Measurements from ENCODE around the gene RAB13. TPM values are rescaled to one million over a fixed set of nuclear protein-coding genes. Genes with fewer than 3 reads are reported as not detected.

RAB13 gene
- total and polyA plus RNA-seq, 2 of the 13 experiments (the other 11 are each of a cell fraction or from before 2014, with no cell fraction given): 15.9 to 24.7 TPM

DNA sequence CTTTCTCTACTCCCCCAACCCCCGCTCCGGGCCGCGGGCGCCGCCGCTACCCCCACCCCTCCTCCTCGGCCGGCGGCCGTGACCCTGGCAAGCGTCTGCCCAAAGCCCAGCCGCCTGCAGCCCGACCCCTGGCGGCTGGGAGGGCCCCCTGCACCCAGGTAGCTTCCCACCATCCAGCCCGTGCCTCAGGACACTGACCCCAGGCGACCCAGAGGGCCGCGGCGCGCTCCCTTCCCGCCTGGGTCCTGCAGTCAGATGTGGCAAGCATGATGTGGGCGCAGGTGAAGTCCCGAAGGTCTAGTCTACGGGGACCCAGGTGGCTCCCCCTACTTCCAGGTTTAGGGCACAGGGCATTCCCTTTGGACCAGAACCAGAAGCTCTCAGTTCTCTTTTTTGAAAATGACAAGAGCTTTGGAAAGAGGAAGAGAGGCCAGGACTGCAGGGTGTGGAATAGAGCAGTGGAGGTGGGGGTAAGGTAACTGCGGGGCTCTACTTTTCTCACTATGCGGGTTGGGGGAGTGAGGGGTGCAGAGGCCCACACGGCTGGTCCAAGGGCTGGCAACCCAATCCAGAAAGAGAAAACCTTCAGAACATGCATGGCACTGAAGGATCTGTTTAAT is 39.4 kb downstream of the RAB13 start, which contains the start of gene DENND4B (continued):
- no peak for TF ChIP-seq ZNF850 (CRISPR knock-in tag; conservative IDR thresholded peaks at IDR 0.05)
- TF ChIP-seq BHLHE40 (IDR thresholded peaks at IDR 0.05; ENCODE audit: low read length): peak; percentile 79
- no peak for TF ChIP-seq TP53 (CRISPR knock-in tag; conservative IDR thresholded peaks at IDR 0.05)
- TF ChIP-seq, protein P1, sequence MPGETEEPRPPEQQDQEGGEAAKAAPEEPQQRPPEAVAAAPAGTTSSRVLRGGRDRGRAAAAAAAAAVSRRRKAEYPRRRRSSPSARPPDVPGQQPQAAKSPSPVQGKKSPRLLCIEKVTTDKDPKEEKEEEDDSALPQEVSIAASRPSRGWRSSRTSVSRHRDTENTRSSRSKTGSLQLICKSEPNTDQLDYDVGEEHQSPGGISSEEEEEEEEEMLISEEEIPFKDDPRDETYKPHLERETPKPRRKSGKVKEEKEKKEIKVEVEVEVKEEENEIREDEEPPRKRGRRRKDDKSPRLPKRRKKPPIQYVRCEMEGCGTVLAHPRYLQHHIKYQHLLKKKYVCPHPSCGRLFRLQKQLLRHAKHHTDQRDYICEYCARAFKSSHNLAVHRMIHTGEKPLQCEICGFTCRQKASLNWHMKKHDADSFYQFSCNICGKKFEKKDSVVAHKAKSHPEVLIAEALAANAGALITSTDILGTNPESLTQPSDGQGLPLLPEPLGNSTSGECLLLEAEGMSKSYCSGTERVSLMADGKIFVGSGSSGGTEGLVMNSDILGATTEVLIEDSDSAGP (CRISPR knock-in tag; IDR thresholded peaks at IDR 0.05; ENCODE audit: borderline replicate concordance): peak; percentile 65; the same call in 1 of the 2 replicates
- peak; percentile 49 for TF ChIP-seq FOXA3 (CRISPR knock-in tag; IDR thresholded peaks at IDR 0.05)
- no peak for TF ChIP-seq CENPX (CRISPR knock-in tag; IDR thresholded peaks at IDR 0.05)
- peak; percentile 41; the same call in 1 of the 2 replicates for TF ChIP-seq BORCS8-MEF2B (CRISPR knock-in tag; IDR thresholded peaks at IDR 0.05)
- no peak for TF ChIP-seq ZNF589 (CRISPR knock-in tag; conservative IDR thresholded peaks at IDR 0.05)
- TF ChIP-seq LCORL (IDR thresholded peaks at IDR 0.05): no peak
- TF ChIP-seq LCORL (CRISPR knock-in tag; IDR thresholded peaks at IDR 0.05): peak; percentile 77
- peak; percentile 65; the same call in 1 of the 2 replicates for TF ChIP-seq MYC (CRISPR knock-in tag; IDR thresholded peaks at IDR 0.05; ENCODE audit: borderline replicate concordance)
- TF ChIP-seq ZNF556 (CRISPR knock-in tag; IDR thresholded peaks at IDR 0.05; ENCODE audit: borderline replicate concordance): peak; percentile 83
- TF ChIP-seq, protein P2, sequence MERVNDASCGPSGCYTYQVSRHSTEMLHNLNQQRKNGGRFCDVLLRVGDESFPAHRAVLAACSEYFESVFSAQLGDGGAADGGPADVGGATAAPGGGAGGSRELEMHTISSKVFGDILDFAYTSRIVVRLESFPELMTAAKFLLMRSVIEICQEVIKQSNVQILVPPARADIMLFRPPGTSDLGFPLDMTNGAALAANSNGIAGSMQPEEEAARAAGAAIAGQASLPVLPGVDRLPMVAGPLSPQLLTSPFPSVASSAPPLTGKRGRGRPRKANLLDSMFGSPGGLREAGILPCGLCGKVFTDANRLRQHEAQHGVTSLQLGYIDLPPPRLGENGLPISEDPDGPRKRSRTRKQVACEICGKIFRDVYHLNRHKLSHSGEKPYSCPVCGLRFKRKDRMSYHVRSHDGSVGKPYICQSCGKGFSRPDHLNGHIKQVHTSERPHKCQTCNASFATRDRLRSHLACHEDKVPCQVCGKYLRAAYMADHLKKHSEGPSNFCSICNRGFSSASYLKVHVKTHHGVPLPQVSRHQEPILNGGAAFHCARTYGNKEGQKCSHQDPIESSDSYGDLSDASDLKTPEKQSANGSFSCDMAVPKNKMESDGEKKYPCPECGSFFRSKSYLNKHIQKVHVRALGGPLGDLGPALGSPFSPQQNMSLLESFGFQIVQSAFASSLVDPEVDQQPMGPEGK (CRISPR knock-in tag; IDR thresholded peaks at IDR 0.05): peak; percentile 60
- TF ChIP-seq HOXA5 (CRISPR knock-in tag; IDR thresholded peaks at IDR 0.05): 0 out of 2 replicates have a peak, but pooled peaks have one; percentile 50
- TF ChIP-seq CBX2 (IDR thresholded peaks at IDR 0.05; ENCODE audit: low read depth, low read length): no peak
- no peak for TF ChIP-seq CBX2 (CRISPR knock-in tag; IDR thresholded peaks at IDR 0.05; ENCODE audit: low read depth)
- TF ChIP-seq SNAI1 (CRISPR knock-in tag; IDR thresholded peaks at IDR 0.05; ENCODE audit: borderline replicate concordance): no peak
- peak; percentile 31; the same call in 1 of the 2 replicates for TF ChIP-seq ZNF143 (CRISPR knock-in tag; IDR thresholded peaks at IDR 0.05)
- TF ChIP-seq, protein P3, sequence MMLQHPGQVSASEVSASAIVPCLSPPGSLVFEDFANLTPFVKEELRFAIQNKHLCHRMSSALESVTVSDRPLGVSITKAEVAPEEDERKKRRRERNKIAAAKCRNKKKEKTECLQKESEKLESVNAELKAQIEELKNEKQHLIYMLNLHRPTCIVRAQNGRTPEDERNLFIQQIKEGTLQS (CRISPR knock-in tag; IDR thresholded peaks at IDR 0.05): 0 out of 2 replicates have a peak, but pooled peaks have one; percentile 25
- TF ChIP-seq GABPB1 (CRISPR knock-in tag; IDR thresholded peaks at IDR 0.05): peak; percentile 58
- TF ChIP-seq ZKSCAN8 (CRISPR knock-in tag; IDR thresholded peaks at IDR 0.05; ENCODE audit: borderline replicate concordance): 0 out of 2 replicates have a peak, but pooled peaks have one; percentile 42
- TF ChIP-seq TBP (CRISPR knock-in tag; IDR thresholded peaks at IDR 0.05): no peak
- TF ChIP-seq ARNT2 (CRISPR knock-in tag; IDR thresholded peaks at IDR 0.05; ENCODE audit: low read depth): peak; percentile 38
- TF ChIP-seq, protein P4, sequence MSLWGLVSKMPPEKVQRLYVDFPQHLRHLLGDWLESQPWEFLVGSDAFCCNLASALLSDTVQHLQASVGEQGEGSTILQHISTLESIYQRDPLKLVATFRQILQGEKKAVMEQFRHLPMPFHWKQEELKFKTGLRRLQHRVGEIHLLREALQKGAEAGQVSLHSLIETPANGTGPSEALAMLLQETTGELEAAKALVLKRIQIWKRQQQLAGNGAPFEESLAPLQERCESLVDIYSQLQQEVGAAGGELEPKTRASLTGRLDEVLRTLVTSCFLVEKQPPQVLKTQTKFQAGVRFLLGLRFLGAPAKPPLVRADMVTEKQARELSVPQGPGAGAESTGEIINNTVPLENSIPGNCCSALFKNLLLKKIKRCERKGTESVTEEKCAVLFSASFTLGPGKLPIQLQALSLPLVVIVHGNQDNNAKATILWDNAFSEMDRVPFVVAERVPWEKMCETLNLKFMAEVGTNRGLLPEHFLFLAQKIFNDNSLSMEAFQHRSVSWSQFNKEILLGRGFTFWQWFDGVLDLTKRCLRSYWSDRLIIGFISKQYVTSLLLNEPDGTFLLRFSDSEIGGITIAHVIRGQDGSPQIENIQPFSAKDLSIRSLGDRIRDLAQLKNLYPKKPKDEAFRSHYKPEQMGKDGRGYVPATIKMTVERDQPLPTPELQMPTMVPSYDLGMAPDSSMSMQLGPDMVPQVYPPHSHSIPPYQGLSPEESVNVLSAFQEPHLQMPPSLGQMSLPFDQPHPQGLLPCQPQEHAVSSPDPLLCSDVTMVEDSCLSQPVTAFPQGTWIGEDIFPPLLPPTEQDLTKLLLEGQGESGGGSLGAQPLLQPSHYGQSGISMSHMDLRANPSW (CRISPR knock-in tag; IDR thresholded peaks at IDR 0.05; ENCODE audit: borderline replicate concordance): no peak
